ENCODE data around the gene TAF6L.

TAF6L gene

DNA sequence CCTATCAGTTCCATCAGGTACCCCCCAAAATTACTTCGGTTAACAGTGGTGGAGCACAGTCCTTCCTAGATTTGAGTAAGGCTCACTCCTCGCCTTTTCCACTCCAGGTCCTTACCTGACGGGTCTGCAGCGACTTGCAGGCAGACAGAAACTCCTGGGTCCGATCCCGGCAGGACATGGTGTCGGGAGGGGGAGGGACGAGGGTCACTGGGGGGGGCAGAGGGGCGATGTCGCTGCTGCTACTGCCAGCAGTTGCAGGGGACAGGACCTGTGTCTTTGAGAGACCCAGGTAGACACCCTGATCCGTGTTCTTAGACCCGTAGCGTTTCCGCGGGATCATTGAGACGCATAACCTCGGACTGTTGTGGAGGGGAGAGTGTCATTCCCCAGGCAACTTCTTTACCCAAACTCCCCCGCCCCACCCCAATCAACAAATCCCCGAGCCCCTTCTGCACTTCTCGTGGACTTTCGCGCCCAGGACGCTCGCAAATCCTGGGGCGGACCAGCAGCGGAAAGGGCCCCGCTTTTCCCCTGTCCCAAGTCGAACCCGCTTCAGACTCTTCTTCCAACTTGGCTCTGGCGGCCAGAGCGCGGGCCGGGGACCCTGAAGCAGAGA lies 59.8 kb downstream of the TAF6L start:
- DNase-seq (ENCODE audit: low read depth): peak; percentile 43
- TF ChIP-seq, protein P1, sequence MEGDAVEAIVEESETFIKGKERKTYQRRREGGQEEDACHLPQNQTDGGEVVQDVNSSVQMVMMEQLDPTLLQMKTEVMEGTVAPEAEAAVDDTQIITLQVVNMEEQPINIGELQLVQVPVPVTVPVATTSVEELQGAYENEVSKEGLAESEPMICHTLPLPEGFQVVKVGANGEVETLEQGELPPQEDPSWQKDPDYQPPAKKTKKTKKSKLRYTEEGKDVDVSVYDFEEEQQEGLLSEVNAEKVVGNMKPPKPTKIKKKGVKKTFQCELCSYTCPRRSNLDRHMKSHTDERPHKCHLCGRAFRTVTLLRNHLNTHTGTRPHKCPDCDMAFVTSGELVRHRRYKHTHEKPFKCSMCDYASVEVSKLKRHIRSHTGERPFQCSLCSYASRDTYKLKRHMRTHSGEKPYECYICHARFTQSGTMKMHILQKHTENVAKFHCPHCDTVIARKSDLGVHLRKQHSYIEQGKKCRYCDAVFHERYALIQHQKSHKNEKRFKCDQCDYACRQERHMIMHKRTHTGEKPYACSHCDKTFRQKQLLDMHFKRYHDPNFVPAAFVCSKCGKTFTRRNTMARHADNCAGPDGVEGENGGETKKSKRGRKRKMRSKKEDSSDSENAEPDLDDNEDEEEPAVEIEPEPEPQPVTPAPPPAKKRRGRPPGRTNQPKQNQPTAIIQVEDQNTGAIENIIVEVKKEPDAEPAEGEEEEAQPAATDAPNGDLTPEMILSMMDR (IDR thresholded peaks at IDR 0.05; ENCODE audit: insufficient read depth, low read depth, low read length, missing control alignments): no peak
- H3K4me3 ChIP-seq (ENCODE audit: low read length): peak overlapping the region; percentile 86

DNA sequence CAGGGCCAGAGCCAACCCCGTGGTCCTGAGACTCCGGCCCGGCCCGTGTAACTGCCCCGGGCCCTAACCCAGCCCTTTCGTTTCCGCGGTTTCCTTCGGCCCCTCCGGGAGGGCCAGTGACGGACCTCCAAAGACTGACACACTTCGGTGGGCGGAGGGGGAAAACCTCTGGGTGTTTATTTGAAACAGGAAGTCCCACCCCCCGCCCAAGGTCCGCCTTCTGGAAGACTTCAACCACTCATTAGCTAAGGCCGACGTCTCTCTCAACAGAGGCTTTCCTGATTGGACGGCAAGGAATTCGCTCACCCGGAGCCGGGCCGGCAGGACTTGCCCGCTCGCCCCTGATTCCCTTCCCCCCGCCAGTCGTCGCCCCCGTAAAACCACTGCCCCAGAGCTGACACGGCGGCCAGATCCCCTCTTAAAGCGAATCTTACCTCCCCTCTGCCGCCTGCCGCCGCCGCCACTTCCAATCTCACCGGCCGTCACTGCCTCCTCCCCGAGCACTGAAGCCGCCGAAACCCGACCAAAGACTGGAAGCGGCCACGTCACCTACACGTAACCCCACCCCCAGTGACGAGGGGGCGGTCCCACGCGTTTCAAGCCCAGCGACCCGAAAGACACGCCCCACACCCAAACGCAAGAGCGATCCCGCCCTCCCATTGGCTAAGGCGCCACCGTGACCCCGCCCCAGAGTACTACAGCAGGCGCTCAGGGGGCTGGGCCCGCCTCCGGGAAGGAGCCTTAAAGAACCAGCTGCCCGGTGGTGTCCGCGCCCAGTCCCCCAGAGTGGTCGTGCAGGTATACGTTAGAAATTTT lies 60.5 kb downstream of the TAF6L start, which contains the start of gene STX5:
Gene STX5, minus strand, starts transcription at position 532 of the 816 bp plus-strand sequence. CDS start 808 bp downstream, outside the sequence.
- TF ChIP-seq, protein P1 (IDR thresholded peaks at IDR 0.05; ENCODE audit: insufficient read depth, low read depth, low read length, missing control alignments): no peak
- peak; percentile 99 for DNase-seq (ENCODE audit: low read depth)
- H3K4me3 ChIP-seq (ENCODE audit: low read length): peak within 1 kb of the TSS; percentile 86

DNA sequence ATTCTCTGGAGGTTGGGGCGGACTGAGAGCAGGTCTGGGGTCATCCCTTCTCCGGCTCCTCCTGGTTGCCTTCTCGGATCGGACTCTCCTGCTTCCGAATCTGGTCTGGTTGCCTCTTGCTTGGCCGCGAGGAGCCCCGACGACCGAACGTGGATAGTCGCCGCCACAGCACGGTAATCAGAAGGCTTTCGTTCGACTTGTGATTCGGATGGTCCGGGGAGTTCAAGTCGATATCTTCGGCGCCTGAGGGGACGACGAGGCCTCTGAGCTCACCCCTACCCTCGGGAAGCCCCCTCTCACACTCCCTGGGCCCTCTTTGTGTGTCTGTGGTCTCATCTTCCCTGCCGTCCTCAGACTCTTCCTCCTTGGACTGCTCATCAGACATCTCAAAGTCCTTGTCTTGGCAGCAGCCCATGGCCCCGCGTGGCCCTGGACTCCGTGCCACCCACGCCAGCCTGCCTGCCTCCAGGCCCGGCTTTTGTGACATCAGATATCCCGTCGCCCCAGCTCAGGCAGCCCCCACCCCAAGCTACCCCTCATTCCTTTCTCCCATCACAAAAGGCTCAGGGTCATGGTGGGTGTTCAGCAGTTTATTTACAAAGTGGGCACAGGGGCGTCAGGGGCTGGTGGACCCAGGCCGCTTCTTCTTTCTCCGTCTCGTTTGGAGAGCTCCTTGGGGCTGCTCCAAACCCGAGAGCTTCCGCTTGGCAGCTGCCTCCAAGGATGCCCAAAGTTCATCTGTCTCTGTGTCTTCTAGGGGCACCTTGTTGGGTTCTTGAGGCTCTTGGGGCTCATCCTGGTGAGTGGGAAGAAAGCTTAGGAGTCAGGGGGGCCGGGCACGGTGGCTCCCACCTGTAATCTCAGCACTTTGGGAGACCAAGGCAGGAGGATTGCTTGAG lies 61.4 kb downstream of the TAF6L start, which contains the start of gene TEX54:
Gene TEX54, minus strand, starts transcription at position 506 of the 899 bp plus-strand sequence.
- TF ChIP-seq, protein P1 (IDR thresholded peaks at IDR 0.05; ENCODE audit: insufficient read depth, low read depth, low read length, missing control alignments): no peak
- no peak for DNase-seq (ENCODE audit: low read depth)
- peak within 1 kb of the TSS; percentile 86 for H3K4me3 ChIP-seq (ENCODE audit: low read length)

DNA sequence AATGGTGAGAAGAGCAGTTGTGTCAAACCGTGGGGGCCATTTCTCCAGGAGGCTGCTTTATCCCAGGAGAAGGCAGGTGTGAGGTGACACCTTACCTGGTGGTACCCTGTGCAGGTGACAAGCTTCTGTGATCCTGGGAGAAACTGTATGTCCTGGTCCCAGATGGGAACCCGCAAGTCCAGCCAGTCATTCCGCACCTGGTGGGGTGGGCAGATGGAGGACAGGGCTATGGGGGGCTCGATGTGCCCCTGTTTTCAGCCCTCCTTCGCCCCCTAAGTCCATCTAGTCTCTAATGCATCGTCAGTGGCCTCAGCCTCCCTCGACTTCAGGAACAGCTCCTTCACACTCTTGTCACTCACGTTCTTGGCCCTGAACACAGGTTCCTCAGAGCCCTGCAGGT lies 64.1 kb downstream of the TAF6L start:
- no peak for DNase-seq (ENCODE audit: low read depth)
- no peak overlapping the region for H3K4me3 ChIP-seq (ENCODE audit: low read length)

More for the DNA sequence above, 64.1 kb downstream of the TAF6L start:
- TF ChIP-seq, protein P1 (IDR thresholded peaks at IDR 0.05; ENCODE audit: insufficient read depth, low read depth, low read length, missing control alignments): no peak
